Suprapubic skin (tissue), 4 donors: ENCODE measurements around the gene RIIAD1. TPM values are rescaled to one million over a fixed set of nuclear protein-coding genes. Genes with fewer than 3 reads are reported as not detected.

Experiments used
- total RNA-seq, 4 donors: library from RNA; depleted of rRNA; stranded (reverse); fragments of >200 nt; gene quantifications; one replicate each; pipeline ENCODE4 v1.1.0, GENCODE V29; 2016

RIIAD1 gene
- total RNA-seq, 4 donors from 2014 or later = not detected

Other genes starting within 250 kb of the RIIAD1 start
- gene CGN, start 210.1 kb upstream of the RIIAD1 start, total RNA-seq = 10 to 100 TPM; 37.9 to 62.4 (median 41.7) TPM
- 100 to 1,000 TPM in 1 of 4 donors, 10 to 100 TPM in 3; 83.4 to 121 (median 91.5) TPM for gene TUFT1, start 181.2 kb upstream of the RIIAD1 start, total RNA-seq
- gene SNX27, start 109.5 kb upstream of the RIIAD1 start, total RNA-seq = 10 to 100 TPM; 19.8 to 45.4 (median 29.0) TPM
- not detected for gene CELF3, start 4.7 kb upstream of the RIIAD1 start, total RNA-seq
- gene MRPL9, start 42.0 kb downstream of the RIIAD1 start, total RNA-seq = 10 to 100 TPM; 52.8 to 77.5 (median 59.4) TPM
- 1 to 10 TPM; 1.2 to 4.1 (median 3.1) TPM for gene TDRKH, start 69.0 kb downstream of the RIIAD1 start, total RNA-seq
- gene LINGO4, start 83.9 kb downstream of the RIIAD1 start, total RNA-seq = 1 to 10 TPM in 1 of 4 donors, under 1 TPM in 3; 0.38 to 2.7 (median 0.81) TPM
- 10 to 100 TPM; 29.0 to 73.8 (median 43.0) TPM for gene RORC, start 110.3 kb downstream of the RIIAD1 start, total RNA-seq
- 1 to 10 TPM in 3 of 4 donors, under 1 TPM in 1; 0.68 to 7.3 (median 2.1) TPM for gene C2CD4D, start 118.3 kb downstream of the RIIAD1 start, total RNA-seq
- 10 to 100 TPM; 29.1 to 89.7 (median 64.3) TPM for gene THEM5, start 132.2 kb downstream of the RIIAD1 start, total RNA-seq
- 10 to 100 TPM in 1 of 4 donors, 1 to 10 TPM in 3; 6.7 to 31.5 (median 8.9) TPM for gene THEM4, start 188.0 kb downstream of the RIIAD1 start, total RNA-seq